ENCODE measurements around the gene PMF1.
"Not testable (repeated sequence)": the region's sequence is repeated elsewhere in the genome, so short reads cannot be mapped to it uniquely, and the experiment has no call there.

The PMF1 gene, protein sequence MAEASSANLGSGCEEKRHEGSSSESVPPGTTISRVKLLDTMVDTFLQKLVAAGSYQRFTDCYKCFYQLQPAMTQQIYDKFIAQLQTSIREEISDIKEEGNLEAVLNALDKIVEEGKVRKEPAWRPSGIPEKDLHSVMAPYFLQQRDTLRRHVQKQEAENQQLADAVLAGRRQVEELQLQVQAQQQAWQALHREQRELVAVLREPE

DNA sequence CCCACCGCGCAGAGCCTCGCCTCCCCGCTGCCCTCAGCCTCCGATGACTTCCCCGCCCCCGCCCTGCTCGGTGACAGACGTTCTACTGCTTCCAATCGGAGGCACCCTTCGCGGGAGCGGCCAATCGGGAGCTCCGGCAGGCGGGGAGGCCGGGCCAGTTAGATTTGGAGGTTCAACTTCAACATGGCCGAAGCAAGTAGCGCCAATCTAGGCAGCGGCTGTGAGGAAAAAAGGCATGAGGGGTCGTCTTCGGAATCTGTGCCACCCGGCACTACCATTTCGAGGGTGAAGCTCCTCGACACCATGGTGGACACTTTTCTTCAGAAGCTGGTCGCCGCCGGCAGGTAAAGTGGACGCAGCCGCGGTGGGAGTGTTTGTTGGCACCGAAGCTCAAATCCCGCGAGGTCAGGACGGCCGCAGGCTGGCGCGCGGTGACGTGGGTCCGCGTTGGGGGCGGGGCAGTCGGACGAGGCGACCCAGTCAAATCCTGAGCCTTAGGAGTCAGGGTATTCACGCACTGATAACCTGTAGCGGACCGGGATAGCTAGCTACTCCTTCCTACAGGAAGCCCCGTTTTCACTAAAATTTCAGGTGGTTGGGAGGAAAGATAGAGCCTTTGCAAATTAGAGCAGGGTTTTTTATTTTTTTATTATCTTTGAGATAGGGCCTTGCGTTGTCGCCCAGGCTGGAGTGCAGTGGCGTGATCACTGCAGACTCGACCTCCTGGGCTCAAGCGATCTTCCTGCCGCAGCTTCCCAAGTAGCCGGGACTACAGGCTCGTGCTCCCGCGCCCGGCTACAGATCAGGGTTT, at the start of gene PMF1:
PMF1 (plus strand) TSS at position 175 of the 811 bp plus-strand sequence; CDS start at position 184, 9 bp downstream.
- DNase-seq: peak; percentile 87

DNA sequence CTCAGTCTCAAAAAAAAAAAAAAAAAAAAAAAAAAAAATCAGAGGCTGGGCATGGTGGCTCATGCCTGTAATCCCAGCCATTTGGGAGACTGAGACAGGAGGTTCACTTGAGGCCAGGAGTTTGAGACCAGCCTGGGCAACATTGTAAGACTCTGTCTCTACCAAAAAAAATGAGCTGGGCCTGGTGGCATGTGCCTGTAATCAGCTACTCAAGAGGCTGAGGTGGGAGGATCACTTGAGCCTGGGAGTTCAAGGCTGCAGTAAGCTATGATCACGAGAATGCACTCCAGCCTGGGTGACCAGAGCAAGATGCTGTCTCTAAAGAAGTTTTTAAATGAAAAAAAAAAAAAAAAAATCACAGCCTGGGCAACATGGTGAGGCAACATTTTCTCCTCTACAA, 49.1 kb upstream of the PMF1 start:
- DNase-seq: no peak

DNA sequence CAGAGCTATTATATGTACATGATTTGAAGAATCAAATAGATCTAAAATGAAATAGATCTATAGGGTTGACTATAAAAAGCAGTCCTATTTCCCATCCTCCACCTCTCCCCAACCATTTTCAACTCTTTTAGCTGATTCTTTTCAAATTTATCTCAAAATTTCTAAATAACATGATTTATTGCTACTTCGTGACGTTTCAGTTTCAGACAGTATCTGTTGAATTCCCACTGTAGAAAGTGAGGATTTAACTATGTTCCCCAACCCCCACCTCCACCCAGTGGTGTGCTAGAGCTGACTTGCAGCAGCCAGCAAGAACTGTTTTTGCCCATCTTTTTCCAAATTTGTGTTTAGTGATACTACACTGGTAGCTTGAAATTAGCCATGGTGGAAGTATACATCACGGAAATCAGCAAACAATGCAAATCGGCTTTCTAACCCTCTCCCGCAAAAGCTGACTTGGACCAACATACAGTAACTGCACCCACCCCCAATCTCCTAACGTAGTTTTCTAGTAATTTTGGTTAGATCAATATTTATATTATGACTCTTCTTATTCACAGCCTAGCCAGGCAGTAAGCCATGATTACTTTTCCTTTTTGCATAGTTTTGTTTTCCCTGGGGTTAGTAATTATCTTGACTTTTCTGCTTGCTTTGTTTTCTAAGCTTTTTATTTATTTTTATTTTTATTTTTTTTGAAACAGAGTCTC, 48.5 kb upstream of the PMF1 start:
- no peak for DNase-seq

DNA sequence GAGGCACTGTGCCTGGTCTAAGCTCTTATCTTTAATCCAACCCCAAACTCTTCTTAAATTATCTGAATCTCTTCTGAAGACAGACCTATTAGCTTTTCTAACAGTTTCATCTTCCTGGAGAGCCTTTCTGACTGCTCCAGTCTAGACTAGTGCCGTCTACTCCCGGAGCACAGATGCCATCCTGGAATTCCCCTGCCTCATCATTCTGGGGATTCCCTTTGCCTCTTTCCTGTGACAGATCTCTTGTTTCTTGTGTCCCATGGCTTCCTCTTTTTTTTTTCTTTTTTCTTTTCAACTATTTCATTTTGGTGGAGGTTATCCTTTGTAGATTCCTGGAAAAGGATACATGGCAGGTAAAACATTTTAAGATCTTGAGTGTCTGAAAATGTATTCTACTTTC, 47.7 kb upstream of the PMF1 start:
- DNase-seq: no peak

DNA sequence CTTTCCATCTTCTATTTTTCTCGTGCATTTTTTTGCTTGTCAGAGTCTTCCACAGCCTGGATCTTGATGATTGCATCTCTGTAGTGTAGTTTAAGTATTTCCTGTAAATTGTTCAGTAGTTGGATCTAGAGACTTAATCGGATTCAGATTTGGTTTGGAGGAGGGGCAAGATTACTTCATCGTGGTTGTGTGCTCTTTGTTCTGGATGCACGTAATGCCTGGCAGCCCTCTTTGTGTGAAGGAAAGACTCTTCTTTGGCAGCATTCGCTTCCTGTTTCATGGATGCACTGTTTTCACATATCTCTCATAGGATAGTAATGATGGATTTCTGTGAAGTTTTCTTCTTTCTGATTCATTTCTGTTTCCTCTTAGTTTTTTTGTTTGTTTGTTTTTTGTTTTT, 45.3 kb upstream of the PMF1 start:
- DNase-seq: no peak

DNA sequence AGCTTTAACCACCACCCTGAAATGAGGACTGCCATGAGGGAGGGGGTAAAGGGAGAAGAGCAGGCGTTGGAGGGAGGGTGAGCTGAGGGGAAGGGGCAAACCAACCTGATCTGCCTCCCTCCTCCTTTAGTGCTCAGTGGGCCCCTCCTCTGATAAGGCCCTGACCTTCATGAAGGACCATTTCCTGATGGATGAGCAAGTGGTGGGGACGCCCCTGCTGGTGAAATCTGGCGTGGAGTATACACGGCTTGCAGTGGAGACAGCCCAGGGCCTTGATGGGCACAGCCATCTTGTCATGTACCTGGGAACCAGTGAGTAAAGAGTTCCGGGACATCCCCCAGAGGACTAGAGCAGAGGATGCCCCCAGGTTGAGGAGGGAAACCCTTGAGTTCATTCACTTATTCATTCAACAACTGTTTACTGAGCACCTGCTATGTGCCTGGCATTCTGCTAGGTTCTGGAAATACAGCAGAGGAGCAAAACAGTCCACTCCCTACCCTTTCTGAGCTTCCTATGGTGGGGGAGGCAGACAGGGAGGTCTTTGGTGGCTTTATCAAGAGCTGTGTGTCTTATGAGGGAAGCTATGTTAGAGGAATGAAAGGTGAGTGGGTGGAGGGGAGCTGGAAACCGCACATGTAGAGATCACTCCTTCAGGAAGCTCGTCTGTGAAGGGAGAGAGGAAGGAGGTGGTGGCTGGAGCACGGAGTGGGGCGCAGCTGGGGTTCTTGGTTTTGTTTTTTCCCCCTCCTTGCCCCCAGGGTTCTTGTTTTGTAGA, 39.9 kb upstream of the PMF1 start:
- DNase-seq: no peak

DNA sequence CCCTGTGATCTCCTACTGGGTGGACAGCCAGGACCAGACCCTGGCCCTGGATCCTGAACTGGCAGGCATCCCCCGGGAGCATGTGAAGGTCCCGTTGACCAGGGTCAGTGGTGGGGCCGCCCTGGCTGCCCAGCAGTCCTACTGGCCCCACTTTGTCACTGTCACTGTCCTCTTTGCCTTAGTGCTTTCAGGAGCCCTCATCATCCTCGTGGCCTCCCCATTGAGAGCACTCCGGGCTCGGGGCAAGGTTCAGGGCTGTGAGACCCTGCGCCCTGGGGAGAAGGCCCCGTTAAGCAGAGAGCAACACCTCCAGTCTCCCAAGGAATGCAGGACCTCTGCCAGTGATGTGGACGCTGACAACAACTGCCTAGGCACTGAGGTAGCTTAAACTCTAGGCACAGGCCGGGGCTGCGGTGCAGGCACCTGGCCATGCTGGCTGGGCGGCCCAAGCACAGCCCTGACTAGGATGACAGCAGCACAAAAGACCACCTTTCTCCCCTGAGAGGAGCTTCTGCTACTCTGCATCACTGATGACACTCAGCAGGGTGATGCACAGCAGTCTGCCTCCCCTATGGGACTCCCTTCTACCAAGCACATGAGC, 36.1 kb upstream of the PMF1 start:
- DNase-seq: no peak

DNA sequence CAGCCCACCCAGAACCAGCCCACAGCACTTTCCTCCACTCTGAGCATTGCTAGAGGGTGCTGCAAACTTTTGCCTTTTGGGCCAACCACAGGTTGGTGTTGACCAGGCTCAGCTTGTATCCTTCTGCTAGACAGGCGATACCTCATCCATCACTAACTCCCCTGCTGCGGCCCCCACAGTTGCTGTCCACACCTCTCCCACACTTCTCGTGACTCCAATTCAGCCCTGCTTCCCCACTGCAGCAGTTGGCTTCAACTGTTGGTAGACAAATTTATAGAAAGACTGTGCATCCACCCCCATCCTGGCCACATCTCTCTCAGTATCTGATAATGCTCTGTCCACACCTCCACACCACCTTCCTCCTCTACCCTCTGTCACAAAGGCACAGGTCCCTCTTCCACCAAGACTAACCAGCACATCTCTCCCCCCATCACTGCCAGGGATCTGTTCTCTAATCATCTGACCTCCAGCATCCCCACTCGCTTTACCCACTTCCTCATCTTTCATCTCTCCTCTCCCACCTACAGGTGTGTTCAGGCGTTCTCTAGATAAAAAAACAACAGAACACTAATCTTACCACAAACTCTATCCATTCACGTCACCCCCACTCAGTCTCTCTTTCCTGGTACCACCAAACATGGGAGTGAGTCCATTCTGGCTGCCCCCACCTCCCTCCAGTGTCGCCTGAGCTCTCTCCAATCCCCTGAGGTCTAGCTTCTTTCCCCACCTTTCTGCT, 34.7 kb upstream of the PMF1 start:
- DNase-seq: no peak

DNA sequence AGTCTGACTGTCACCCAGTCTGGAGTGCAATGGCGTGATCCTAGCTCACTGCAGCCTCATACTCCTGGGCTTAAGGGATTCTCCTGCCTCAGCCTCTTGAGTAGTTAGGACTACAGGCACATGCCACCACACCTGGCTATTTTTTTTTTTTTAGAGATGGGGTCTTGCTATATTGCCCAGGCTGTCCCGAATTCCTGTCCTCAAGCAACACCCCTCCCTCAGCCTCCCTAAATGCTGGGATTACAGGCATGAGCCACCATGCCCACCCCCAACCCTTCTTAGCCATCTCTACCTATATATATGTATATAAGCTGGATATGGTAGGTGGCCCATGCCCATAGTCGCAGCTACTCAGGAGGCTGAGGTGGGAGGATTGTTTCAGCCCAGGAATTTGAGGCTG, 32.3 kb upstream of the PMF1 start:
- DNase-seq: no peak

DNA sequence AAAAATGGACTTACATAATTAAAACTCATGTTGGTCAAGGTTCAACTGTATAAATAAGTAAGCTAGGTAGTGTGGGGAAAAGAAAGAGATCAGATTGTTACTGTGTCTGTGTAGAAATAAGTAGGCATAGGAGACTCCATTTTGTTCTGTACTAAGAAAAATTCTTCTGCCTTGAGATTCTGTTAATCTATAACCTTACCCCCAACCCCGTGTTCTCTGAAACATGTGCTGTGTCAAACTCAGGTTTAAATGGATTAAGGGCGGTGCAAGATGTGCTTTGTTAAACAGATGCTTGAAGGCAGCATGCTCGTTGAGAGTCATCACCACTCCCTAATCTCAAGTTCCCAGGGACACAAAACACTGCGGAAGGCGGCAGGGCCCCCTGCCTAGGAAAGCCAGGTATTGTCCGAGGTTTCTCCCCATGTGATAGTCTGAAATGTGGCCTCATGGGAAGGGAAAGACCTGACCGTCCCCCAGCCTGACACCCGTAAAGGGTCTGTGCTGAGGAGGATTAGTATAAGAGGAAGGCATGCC, 31.3 kb upstream of the PMF1 start:
- DNase-seq: not testable (repeated sequence)

DNA sequence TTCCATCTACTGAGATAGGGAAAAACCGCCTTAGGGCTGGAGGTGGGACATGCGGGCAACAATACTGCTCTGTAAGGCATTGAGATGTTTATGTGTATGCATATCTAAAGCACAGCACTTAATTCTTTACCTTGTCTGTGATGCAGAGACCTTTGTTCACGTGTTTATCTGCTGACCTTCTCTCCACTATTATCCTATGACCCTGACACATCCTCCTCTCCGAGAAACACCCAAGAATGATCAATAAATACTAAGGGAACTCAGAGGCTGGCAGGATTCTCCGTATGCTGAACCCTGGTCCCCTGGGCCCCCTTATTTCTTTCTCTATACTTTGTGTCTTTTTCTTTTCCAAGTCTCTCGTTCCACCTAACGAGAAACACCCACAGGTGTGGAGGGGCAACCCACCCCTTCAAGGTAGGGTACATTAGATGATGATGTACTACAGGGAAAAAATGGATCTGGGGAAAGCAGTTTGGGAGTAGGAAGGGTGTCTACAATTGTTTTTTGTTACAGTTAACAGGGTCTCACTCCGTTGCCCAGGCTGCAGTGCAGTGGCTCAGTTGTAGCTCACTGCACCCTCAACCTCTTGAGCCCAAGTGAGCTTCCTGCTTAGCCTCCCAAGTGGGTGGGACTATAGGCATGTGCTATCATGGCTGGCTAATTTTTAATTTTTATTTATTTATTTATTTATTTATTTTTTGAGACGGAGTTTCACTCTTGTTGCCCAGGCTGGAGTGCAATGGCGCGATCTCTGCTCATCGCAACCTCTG, 30.6 kb upstream of the PMF1 start:
- not testable (repeated sequence) for DNase-seq

DNA sequence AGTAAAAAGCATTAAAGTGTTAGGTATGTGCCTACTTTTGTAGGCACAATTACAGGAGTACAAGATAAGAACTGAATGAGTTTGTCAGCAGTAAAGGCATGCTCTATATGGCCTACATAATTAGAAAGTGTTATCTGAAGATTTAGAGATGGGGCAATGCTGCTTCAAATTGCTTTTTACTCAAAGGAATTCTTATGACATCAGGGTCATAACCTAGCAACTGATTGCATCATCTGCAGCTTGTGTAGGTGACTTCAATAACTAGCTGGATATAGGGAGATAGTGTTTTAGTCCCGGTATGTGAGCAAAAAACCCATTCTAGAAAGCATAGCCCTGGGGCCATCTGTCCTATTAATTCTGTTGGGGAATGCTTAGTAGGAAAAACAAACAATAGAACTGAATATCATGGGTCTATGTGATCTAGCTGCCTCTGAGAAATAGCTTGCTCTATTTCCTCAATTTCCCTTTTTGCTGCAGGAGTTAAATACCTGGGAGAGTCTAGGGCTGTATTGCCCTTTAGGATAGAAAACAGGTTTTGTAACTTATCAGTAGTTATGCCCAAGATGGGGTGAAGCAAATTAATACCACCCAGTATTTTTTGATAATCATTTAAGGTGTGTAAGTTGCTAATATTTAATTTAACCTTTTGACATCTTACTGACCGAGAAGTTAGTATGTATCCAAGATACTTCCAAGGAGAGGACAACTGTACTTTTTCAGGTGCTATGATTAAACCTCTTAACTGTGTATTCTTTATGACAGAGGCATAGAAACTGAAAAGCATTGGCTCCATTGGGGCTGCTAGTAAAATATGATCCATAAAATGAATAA, 26.2 kb upstream of the PMF1 start:
- DNase-seq: not testable (repeated sequence)

DNA sequence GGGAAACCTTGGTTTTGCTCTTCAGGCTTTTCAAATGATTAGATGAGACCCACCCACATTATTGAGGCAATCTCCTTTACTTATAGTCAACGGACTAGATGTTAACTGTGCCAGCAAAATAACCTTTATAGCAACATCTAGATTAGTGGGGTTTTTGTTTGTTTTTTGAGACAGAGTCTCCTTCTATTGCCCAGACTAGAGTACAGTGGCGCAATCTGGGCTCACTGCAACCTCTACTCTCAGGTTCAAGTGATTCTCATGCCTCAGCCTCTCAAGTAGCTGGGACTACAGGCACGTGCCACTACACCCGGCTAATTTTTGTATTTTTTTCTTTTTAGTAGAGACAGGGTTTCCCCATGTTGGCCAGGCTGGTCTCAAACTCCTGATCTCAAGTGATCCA, 22.5 kb upstream of the PMF1 start:
- not testable (repeated sequence) for DNase-seq

DNA sequence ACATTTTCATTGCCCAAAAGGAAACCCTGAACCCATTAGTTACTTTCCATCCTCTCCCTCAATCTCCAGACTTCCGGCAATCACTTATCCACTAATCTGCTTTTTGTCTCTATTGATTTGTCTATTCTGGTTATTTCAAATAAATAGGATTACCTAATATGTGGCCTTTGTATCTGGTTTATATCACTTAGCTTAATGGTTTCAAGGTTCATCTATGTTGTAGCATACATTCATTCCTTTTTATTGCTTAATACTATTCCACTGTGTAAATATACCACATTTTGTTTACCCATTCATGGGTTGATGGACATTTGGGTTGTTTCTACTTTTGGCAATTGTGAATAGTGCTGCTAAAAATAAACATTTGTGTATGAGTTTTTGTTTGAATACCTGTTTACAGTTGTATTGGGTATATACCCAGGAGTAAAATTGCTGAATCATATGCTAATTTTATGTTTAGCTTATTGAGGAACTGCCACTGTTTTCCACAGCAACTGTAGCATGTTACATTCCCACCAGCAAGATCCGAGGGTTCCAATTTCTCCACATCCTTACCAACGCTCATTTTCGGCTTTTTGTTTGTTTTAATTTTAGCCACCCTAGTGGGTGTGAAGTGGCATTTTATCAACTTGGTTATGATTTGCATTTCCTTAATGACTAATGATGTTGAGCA, 21.4 kb upstream of the PMF1 start:
- DNase-seq: no peak

DNA sequence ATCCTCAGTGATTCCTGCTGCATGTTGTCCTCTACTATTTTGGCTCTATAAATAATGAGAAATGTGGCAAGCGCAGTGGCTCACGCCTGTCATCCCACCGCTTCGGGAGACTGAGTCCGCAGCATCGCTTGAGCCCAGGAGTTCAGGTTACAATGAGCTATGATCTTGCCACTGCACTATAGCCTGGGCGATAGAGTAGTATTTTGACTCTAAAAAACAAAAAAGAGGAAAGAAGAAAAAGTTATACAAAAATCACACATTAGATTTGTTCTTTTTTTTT, 19.7 kb upstream of the PMF1 start:
- no peak for DNase-seq

DNA sequence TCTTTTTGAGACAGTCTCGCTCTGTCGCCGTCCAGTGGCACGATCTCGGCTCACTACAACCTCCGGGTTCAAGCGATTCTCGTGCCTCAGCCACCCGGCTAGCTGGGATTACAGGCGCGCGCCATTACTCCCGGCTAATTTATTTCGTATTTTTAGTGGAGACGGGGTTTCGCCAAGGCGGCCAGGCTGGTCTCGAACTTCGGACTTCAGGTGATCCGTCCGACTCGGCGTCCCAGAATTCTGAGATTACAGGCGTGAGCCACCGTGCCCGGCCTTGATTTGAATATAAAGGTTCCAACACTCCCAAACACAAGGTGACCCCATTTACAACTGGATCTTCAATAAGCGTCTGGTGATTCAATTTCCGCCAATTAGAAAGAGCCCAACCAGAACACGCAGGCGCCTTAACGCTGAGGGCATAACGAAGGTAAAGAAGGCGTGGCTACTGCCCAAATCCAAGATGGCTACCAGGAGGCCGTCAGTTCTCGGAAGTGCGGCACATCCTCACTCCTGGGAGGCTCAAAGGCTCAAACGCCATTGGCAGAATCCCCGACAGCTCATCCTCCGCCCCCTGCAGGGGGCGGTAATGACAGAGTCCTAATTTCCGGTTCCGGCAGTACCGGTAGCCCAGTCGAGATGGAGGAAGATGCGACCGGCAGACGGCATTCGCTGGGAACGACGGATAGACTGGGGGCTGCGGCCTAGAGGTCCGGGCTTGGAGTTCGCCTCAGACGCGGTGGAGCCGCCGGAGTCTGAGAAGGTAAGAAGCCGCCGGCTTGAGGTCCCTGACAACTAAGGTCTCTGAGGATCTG, 19.1 kb upstream of the PMF1 start, which contains the start of gene SLC25A44:
SLC25A44 (plus strand) TSS at position 617 of the 812 bp plus-strand sequence. CDS start 5,744 bp downstream, outside the sequence.
- DNase-seq: peak; percentile 97

DNA sequence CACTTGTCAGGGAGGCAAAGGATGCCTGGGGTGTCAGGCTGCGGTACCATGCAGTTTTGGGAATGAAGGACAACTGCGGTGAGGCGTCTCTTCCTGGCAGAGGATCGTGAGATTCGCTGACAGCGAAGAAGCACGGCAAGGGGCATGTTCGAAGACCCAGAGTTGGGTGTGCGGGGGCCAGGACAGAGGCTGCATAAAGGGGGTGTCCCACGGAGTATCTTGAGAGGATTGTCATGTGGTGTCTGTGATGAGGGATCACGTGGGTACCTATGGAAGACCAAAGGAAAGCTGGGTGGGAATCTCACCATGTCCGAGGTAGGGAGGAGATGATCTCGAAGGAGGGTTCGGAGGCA, 18.5 kb upstream of the PMF1 start:
- no peak for DNase-seq

DNA sequence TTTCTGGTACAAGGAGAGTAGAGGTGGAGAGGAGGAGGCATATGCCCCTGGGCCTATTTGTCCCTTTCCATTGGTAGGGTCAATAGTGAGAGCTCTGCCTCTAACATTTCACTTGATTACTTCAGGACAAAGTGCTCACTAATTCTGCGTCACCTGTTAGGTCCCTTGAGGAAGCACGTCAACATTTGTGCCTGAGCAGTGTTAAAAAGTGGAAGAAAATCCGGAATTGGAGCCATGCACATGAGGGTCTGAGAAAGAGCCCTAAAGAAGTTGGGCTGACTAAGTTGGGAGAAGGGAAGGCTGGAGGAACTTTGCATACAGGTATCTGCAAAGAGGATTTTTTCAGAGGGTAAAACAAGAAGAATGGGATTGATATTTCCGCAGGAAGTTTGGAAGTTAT, 17.0 kb upstream of the PMF1 start:
- no peak for DNase-seq

DNA sequence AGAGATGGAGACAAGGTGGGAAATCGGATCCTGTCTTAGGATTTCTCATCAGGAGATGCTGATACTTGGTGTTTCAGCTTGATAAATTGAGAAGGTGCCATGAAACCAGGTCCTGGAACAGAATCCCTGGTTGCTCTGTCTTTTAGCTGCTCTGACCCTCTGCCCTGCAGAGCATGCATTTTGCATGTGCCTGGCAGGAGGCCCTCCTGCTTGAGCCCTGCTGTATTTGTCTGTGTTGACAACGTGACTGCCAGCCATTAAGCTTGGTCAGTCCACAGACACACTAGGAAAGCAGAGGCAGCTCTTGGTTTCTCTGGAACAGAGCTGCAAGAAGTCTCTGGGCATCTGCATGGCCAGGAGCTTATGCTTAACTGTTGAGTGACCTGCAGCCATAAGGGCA, 16.4 kb upstream of the PMF1 start:
- no peak for DNase-seq

Data from NCI-H2029 treated with DMSO at 0.1 percent for 48 hours (cell line).